WTC11 (cell line): ENCODE results near the gene SALL3. TPM values are rescaled to one million over a fixed set of nuclear protein-coding genes. Genes with fewer than 3 reads are reported as not detected.

Experiments used
- ATAC-seq: fragments of 200-7000 bp; cut with Tn5 transposase; 2 replicates; pipeline ENCODE4 v1.10.0; 2021; ENCODE audit warnings: mild to moderate bottlenecking, moderate library complexity
- CTCF ChIA-PET: fragments of 300-600 bp; sonication (Branson Sonifier 250); formaldehyde crosslinking; loops from one replicate; lab custom pipeline; 2021; ENCODE audit warnings: antibody characterized with exemption; lab: Charles Lee
- POLR2A ChIA-PET: fragments of 350-600 bp; sonication (Branson Sonifier 250); formaldehyde crosslinking; loops from one replicate; lab custom pipeline; 2021; ENCODE audit warnings: antibody characterized with exemption; lab: Charles Lee
- DNase-seq: peaks from one replicate; pipeline ENCODE4 v3.0.0; 2021; ENCODE audit warnings: low spot score
- H3K27ac Mint-ChIP-seq: 2 replicates; pipeline ENCODE4 v1.8.0; 2021; ENCODE audit warnings: mixed read lengths
- H3K27me3 Mint-ChIP-seq: 2 replicates; pipeline ENCODE4 v1.8.0; 2021; ENCODE audit warnings: low read depth, mild to moderate bottlenecking, moderate library complexity, mixed read lengths
- H3K36me3 Mint-ChIP-seq: 2 replicates; pipeline ENCODE4 v1.8.0; 2021; ENCODE audit warnings: mixed read lengths
- H3K4me1 Mint-ChIP-seq: 2 replicates; pipeline ENCODE4 v1.8.0; 2022; ENCODE audit warnings: mixed read lengths
- H3K4me3 Mint-ChIP-seq: 2 replicates; pipeline ENCODE4 v1.8.0; 2021; ENCODE audit warnings: mild to moderate bottlenecking, moderate library complexity, mixed read lengths
- H3K9me3 Mint-ChIP-seq: 2 replicates; pipeline ENCODE4 v1.8.0; 2021; ENCODE audit warnings: mixed read lengths
- ATF3 ChIP-seq: sonication (generic); formaldehyde crosslinking; conservative IDR thresholded peaks from 2 replicates; pipeline ENCODE4 v1.8.1; 2022; ENCODE audit warnings: mild to moderate bottlenecking, missing genetic modification reagents
- CTCF ChIP-seq: fragments of 200-600 bp; IDR thresholded peaks from 2 replicates; pipeline ENCODE4 v1.8.0; 2022; ENCODE audit warnings: antibody characterized with exemption
- ERG ChIP-seq: fragments of 250-450 bp; sonication (Bioruptor Pico); IDR thresholded peaks from 2 replicates; pipeline ENCODE4 v1.8.0; 2021; ENCODE audit warnings: mild to moderate bottlenecking
- ESRRA ChIP-seq: sonication (generic); formaldehyde crosslinking; IDR thresholded peaks from 2 replicates; pipeline ENCODE4 v1.8.1; 2022; ENCODE audit warnings: mild to moderate bottlenecking, missing genetic modification reagents, borderline replicate concordance
- NFYB ChIP-seq: sonication (generic); formaldehyde crosslinking; conservative IDR thresholded peaks from 2 replicates; pipeline ENCODE4 v1.8.0; 2022; ENCODE audit warnings: low read depth, missing genetic modification reagents
- NR1H2 ChIP-seq: sonication (generic); formaldehyde crosslinking; IDR thresholded peaks from 2 replicates; pipeline ENCODE4 v1.9.0; 2021; ENCODE audit warnings: mild to moderate bottlenecking, moderate library complexity, missing genetic modification reagents
- OVOL2 ChIP-seq: fragments of 250-450 bp; sonication (Bioruptor Pico); IDR thresholded peaks from 2 replicates; pipeline ENCODE4 v1.9.0; 2021; ENCODE audit warnings: mild to moderate bottlenecking, borderline replicate concordance
- PRRX2 ChIP-seq: fragments of 250-450 bp; sonication (Bioruptor Pico); IDR thresholded peaks from 2 replicates; pipeline ENCODE4 v1.8.0; 2021; ENCODE audit warnings: mild to moderate bottlenecking
- RELA ChIP-seq: sonication (generic); formaldehyde crosslinking; IDR thresholded peaks from 2 replicates; pipeline ENCODE4 v1.8.1; 2022; ENCODE audit warnings: missing genetic modification reagents, mild to moderate bottlenecking, borderline replicate concordance
- SP1 ChIP-seq: sonication (generic); formaldehyde crosslinking; conservative IDR thresholded peaks from 2 replicates; pipeline ENCODE4 v1.8.1; 2022; ENCODE audit warnings: missing genetic modification reagents
- STAT6 ChIP-seq: sonication (generic); formaldehyde crosslinking; conservative IDR thresholded peaks from 2 replicates; pipeline ENCODE4 v1.8.1; 2023; ENCODE audit warnings: mild to moderate bottlenecking, low read depth, missing genetic modification reagents, moderate library complexity
- TEAD4 ChIP-seq: sonication (generic); formaldehyde crosslinking; IDR thresholded peaks from 2 replicates; pipeline ENCODE4 v1.8.0; 2022; ENCODE audit warnings: mild to moderate bottlenecking, missing genetic modification reagents
- USF1 ChIP-seq: sonication (generic); formaldehyde crosslinking; IDR thresholded peaks from 2 replicates; pipeline ENCODE4 v1.8.0; 2022; ENCODE audit warnings: mild to moderate bottlenecking, missing genetic modification reagents
- USF2 ChIP-seq: sonication (generic); formaldehyde crosslinking; IDR thresholded peaks from 2 replicates; pipeline ENCODE4 v1.8.1; 2023; ENCODE audit warnings: mild to moderate bottlenecking, missing genetic modification reagents, moderate library complexity
- ZNF121 ChIP-seq: sonication (generic); formaldehyde crosslinking; IDR thresholded peaks from 2 replicates; pipeline ENCODE4 v1.8.0; 2023; ENCODE audit warnings: missing genetic modification reagents
- ZNF219 ChIP-seq: sonication (generic); formaldehyde crosslinking; IDR thresholded peaks from 2 replicates; pipeline ENCODE4 v1.8.0; 2023; ENCODE audit warnings: missing genetic modification reagents, mild to moderate bottlenecking, borderline replicate concordance
- ZNF232 ChIP-seq: sonication (generic); formaldehyde crosslinking; IDR thresholded peaks from 2 replicates; pipeline ENCODE4 v1.8.0; 2022; ENCODE audit warnings: mild to moderate bottlenecking, missing genetic modification reagents
- ZNF396 ChIP-seq: fragments of 250-450 bp; sonication (Bioruptor Pico); IDR thresholded peaks from 2 replicates; pipeline ENCODE4 v1.8.0; 2021; ENCODE audit warnings: mild to moderate bottlenecking, moderate library complexity, borderline replicate concordance
- ZNF416 ChIP-seq: fragments of 250-450 bp; sonication (Bioruptor Pico); IDR thresholded peaks from 2 replicates; pipeline ENCODE4 v1.9.0; 2021; ENCODE audit warnings: mild to moderate bottlenecking, inconsistent platforms
- ZNF512 ChIP-seq: sonication (generic); formaldehyde crosslinking; IDR thresholded peaks from 2 replicates; pipeline ENCODE4 v1.8.1; 2022; ENCODE audit warnings: missing genetic modification reagents, borderline replicate concordance
- total RNA-seq: library from RNA; stranded (reverse); gene quantifications from 3 replicates; pipeline ENCODE4 v1.2.3, GENCODE V29; 2021

Gene SALL3
- total RNA-seq, 1 experiment from 2014 or later: 87.0 TPM

- H3K27me3 Mint-ChIP-seq: peaks cover 4% of the 10 kb centered on the region; the same call in 1 of the 2 replicates
- H3K4me3 Mint-ChIP-seq: no peak overlapping the region
- no peak for DNase-seq
- H3K9me3 Mint-ChIP-seq: no peaks in the 10 kb centered on the region
- H3K4me1 Mint-ChIP-seq: peaks cover 13% of the 10 kb centered on the region
- H3K27ac Mint-ChIP-seq: peak overlapping the region; percentile 36
- peaks cover 66% of the 10 kb centered on the region for H3K36me3 Mint-ChIP-seq
- TF ChIP-seq ZNF232 (CRISPR knock-in tag) (no peak), ZNF416 (no peak), NR1H2 (CRISPR knock-in tag) (no peak), NFYB (CRISPR knock-in tag) (no peak), SP1 (CRISPR knock-in tag) (no peak), RELA (no peak)
- TF ChIP-seq, all 79 proteins: peak for 0
- no peak for ATAC-seq
- ChIA-PET POLR2A (interaction anchor here (0.6 kb wide), 1 partner anchor 433 kb away, joined by 3 read pairs; no protein-coding TSS in a partner anchor), CTCF (interaction anchor here (1.8 kb wide), 1 partner anchor 14 kb away, joined by 6 read pairs; no protein-coding TSS in a partner anchor)
Measured at GRCh38 chr18:78998371-78999071, 18.9 kb downstream of the SALL3 start.

- CTCF ChIA-PET: interaction anchor here (0.7 to 1.1 kb wide), 2 partner anchors 12 to 15 kb away, joined by 3 to 4 read pairs; no protein-coding TSS in a partner anchor
- H3K36me3 Mint-ChIP-seq: peaks cover 59% of the 10 kb centered on the region
Measured at GRCh38 chr18:78999939-79000338, 20.3 kb downstream of the SALL3 start.

GRCh38 chr18:79000997-79001396 is 21.4 kb downstream of the SALL3 start:
- POLR2A ChIA-PET: no interaction called here
- TF ChIP-seq ZNF121 (no peak), USF1 (CRISPR knock-in tag) (no peak), ZNF219 (no peak), STAT6 (no peak), ZNF512 (CRISPR knock-in tag) (no peak), ERG (CRISPR knock-in tag) (no peak), OVOL2 (CRISPR knock-in tag) (no peak), SP1 (CRISPR knock-in tag) (no peak), USF2 (CRISPR knock-in tag) (no peak), PRRX2 (CRISPR knock-in tag) (no peak)
- no peaks in the 10 kb centered on the region for H3K9me3 Mint-ChIP-seq
- no peak overlapping the region; the same call in 1 of the 2 replicates for H3K27ac Mint-ChIP-seq
- DNase-seq (no peak), ATAC-seq (no peak)
- H3K36me3 Mint-ChIP-seq: peaks cover 51% of the 10 kb centered on the region
- no peaks in the 10 kb centered on the region for H3K27me3 Mint-ChIP-seq
- CTCF ChIA-PET: interaction anchor here (0.5 to 1.1 kb wide), 2 partner anchors 16 to 198 kb away, joined by 3 read pairs; no protein-coding TSS in a partner anchor
- H3K4me3 Mint-ChIP-seq: no peak overlapping the region
- peaks cover 13% of the 10 kb centered on the region for H3K4me1 Mint-ChIP-seq

More at GRCh38 chr18:78999939-79000338, 20.3 kb downstream of the SALL3 start:
- DNase-seq (no peak), ATAC-seq (no peak)
- H3K4me1 Mint-ChIP-seq: peaks cover 13% of the 10 kb centered on the region
- H3K27me3 Mint-ChIP-seq: no peaks in the 10 kb centered on the region
- H3K27ac Mint-ChIP-seq: no peak overlapping the region
- TF ChIP-seq ZNF396 (CRISPR knock-in tag) (no peak), TEAD4 (CRISPR knock-in tag) (no peak), ESRRA (no peak), CTCF (no peak), ATF3 (CRISPR knock-in tag) (no peak)
- no peaks in the 10 kb centered on the region for H3K9me3 Mint-ChIP-seq
- POLR2A ChIA-PET: no interaction called here
- H3K4me3 Mint-ChIP-seq: no peak overlapping the region
